Measurements from ENCODE around the gene ZNF584.

DNA sequence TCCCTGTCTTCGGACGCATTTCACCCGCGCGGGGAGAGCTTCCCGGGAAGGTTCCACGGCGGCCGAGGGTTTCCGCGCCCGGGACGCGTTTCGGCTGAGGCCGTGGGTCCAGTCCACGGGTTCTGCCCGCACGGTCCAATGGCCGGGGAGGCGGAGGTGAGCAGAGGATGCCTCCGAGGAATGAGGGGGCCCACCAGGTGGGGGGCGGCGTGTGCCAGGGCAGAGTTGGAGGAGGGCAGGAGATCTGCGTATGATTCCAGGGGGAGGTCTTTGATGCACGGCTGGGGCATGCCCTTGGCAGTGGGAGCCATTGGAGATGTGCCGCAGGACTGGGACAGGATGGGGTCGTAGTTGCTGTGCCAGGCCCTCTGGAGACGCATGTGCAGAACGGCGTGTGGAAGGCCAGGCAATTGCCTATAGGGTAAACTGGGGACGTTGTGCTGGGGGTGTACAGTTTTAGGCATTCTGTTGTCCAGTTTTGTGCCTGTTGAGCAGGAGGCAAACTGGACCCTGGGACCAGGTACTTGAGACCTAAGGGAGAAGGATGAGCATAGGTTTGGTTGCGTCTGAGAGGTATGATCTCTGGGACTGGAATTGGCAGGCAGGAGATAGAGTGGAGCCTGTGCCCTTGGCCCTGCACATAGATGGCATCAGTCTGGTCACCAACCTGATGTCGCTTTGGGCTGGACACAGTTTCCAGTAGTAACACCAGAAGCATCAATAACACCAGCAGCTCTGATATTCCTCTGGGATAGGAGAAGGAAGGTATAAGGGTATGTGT is 751 bp downstream of the ZNF584 start:
- TF ChIP-seq, protein P1, sequence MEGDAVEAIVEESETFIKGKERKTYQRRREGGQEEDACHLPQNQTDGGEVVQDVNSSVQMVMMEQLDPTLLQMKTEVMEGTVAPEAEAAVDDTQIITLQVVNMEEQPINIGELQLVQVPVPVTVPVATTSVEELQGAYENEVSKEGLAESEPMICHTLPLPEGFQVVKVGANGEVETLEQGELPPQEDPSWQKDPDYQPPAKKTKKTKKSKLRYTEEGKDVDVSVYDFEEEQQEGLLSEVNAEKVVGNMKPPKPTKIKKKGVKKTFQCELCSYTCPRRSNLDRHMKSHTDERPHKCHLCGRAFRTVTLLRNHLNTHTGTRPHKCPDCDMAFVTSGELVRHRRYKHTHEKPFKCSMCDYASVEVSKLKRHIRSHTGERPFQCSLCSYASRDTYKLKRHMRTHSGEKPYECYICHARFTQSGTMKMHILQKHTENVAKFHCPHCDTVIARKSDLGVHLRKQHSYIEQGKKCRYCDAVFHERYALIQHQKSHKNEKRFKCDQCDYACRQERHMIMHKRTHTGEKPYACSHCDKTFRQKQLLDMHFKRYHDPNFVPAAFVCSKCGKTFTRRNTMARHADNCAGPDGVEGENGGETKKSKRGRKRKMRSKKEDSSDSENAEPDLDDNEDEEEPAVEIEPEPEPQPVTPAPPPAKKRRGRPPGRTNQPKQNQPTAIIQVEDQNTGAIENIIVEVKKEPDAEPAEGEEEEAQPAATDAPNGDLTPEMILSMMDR (IDR thresholded peaks at IDR 0.05) = no peak
- TF ChIP-seq POLR2A (IDR thresholded peaks at IDR 0.05; ENCODE audit: low read length) (no peak), KDM5A (IDR thresholded peaks at IDR 0.05) (no peak), EP300 (IDR thresholded peaks at IDR 0.05) (no peak), RFX5 (IDR thresholded peaks at IDR 0.05) (no peak), RCOR1 (IDR thresholded peaks at IDR 0.05; ENCODE audit: low read depth, low read length) (no peak), JUN (IDR thresholded peaks at IDR 0.05) (no peak)
- TF ChIP-seq, protein P2, sequence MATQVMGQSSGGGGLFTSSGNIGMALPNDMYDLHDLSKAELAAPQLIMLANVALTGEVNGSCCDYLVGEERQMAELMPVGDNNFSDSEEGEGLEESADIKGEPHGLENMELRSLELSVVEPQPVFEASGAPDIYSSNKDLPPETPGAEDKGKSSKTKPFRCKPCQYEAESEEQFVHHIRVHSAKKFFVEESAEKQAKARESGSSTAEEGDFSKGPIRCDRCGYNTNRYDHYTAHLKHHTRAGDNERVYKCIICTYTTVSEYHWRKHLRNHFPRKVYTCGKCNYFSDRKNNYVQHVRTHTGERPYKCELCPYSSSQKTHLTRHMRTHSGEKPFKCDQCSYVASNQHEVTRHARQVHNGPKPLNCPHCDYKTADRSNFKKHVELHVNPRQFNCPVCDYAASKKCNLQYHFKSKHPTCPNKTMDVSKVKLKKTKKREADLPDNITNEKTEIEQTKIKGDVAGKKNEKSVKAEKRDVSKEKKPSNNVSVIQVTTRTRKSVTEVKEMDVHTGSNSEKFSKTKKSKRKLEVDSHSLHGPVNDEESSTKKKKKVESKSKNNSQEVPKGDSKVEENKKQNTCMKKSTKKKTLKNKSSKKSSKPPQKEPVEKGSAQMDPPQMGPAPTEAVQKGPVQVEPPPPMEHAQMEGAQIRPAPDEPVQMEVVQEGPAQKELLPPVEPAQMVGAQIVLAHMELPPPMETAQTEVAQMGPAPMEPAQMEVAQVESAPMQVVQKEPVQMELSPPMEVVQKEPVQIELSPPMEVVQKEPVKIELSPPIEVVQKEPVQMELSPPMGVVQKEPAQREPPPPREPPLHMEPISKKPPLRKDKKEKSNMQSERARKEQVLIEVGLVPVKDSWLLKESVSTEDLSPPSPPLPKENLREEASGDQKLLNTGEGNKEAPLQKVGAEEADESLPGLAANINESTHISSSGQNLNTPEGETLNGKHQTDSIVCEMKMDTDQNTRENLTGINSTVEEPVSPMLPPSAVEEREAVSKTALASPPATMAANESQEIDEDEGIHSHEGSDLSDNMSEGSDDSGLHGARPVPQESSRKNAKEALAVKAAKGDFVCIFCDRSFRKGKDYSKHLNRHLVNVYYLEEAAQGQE (IDR thresholded peaks at IDR 0.05) = no peak
